Trophoblast cell (in vitro differentiated cells and primary cell): ENCODE results near the gene CDYL.
A peak's percentile ranks its signal among the peaks of the same experiment; 100 is the strongest.

Experiments
- DNase-seq, 2 donors: peaks; one replicate each; pipeline ENCODE4 v3.0.0-alpha.2; 2016
- H2AFZ ChIP-seq: 2 replicates; pipeline ENCODE4 v1.6.1; 2013; ENCODE audit warnings: low read length, moderate library complexity, mild to moderate bottlenecking; ENCODE audit not compliant: insufficient read depth, poor library complexity
- H2AK5ac ChIP-seq: 2 replicates; pipeline ENCODE4 v1.6.1; 2013; ENCODE audit warnings: mild to moderate bottlenecking, low read length
- H2BK120ac ChIP-seq: 2 replicates; pipeline ENCODE4 v1.6.1; 2013; ENCODE audit warnings: low read length, mild to moderate bottlenecking, moderate library complexity; ENCODE audit not compliant: insufficient read depth, poor library complexity
- H2BK12ac ChIP-seq: 2 replicates; pipeline ENCODE4 v1.6.1; 2013; ENCODE audit warnings: mild to moderate bottlenecking, low read length, moderate library complexity
- H2BK5ac ChIP-seq: 2 replicates; pipeline ENCODE4 v1.6.1; 2013; ENCODE audit warnings: low read length, low read depth, moderate library complexity, mild to moderate bottlenecking; ENCODE audit not compliant: poor library complexity
- H3K14ac ChIP-seq: 2 replicates; pipeline ENCODE4 v1.6.1; 2013; ENCODE audit warnings: mild to moderate bottlenecking, low read length
- H3K18ac ChIP-seq: 2 replicates; pipeline ENCODE4 v1.6.1; 2013; ENCODE audit warnings: mild to moderate bottlenecking, low read length
- H3K23ac ChIP-seq: 2 replicates; pipeline ENCODE4 v1.6.1; 2013; ENCODE audit warnings: low read length
- H3K27ac ChIP-seq: 2 replicates; pipeline ENCODE4 v1.5.1; 2013; ENCODE audit warnings: low read depth, mild to moderate bottlenecking, inconsistent platforms, low read length, moderate library complexity
- H3K27me3 ChIP-seq: 2 replicates; pipeline ENCODE4 v1.6.1; 2013; ENCODE audit warnings: inconsistent platforms, mild to moderate bottlenecking, low read length, moderate library complexity; ENCODE audit not compliant: insufficient read depth
- H3K36me3 ChIP-seq, 2 experiments: 1 replicate in 1 of 2; 2 replicates in 1 of 2; pipeline ENCODE4 v1.6.1; 2013; ENCODE audit warnings: low read length in 2 of 2, mild to moderate bottlenecking in 2 of 2, moderate library complexity in 1 of 2; ENCODE audit not compliant: insufficient read depth in 2 of 2, control insufficient read depth in 1 of 2
- H3K4ac ChIP-seq: 2 replicates; pipeline ENCODE4 v1.6.1; 2013; ENCODE audit warnings: low read depth, mild to moderate bottlenecking, low read length, moderate library complexity
- H3K4me1 ChIP-seq, 2 experiments: 1 replicate in 1 of 2; 2 replicates in 1 of 2; pipeline ENCODE4 v1.6.1; 2013; ENCODE audit warnings: low read length in 2 of 2, mild to moderate bottlenecking in 2 of 2, moderate library complexity in 1 of 2; ENCODE audit not compliant: insufficient read depth in 2 of 2, control insufficient read depth in 1 of 2
- H3K4me2 ChIP-seq: 2 replicates; pipeline ENCODE4 v1.6.1; 2013; ENCODE audit warnings: inconsistent platforms, mild to moderate bottlenecking, low read length, moderate library complexity
- H3K4me3 ChIP-seq: 2 replicates; pipeline ENCODE4 v1.5.1; 2013; ENCODE audit warnings: mild to moderate bottlenecking, low read depth, low read length, inconsistent platforms
- H3K79me1 ChIP-seq: one replicate; pipeline ENCODE4 v1.6.1; 2013; ENCODE audit warnings: low read length
- H3K79me2 ChIP-seq: 2 replicates; pipeline ENCODE4 v1.6.1; 2013; ENCODE audit warnings: low read length, mild to moderate bottlenecking; ENCODE audit not compliant: control insufficient read depth, insufficient read depth, poor library complexity
- H3K9ac ChIP-seq: 2 replicates; pipeline ENCODE4 v1.6.1; 2013; ENCODE audit warnings: mild to moderate bottlenecking, low read length
- H3K9me3 ChIP-seq: 2 replicates; pipeline ENCODE4 v1.6.1; 2013; ENCODE audit warnings: low read depth, mild to moderate bottlenecking, control low read depth, inconsistent platforms, low read length; ENCODE audit not compliant: insufficient read depth
- H4K12ac ChIP-seq: 2 replicates; pipeline ENCODE4 v1.6.1; 2013; ENCODE audit warnings: low read depth, mild to moderate bottlenecking, low read length, moderate library complexity
- H4K8ac ChIP-seq: 2 replicates; pipeline ENCODE4 v1.6.1; 2013; ENCODE audit warnings: low read depth, mild to moderate bottlenecking, low read length, moderate library complexity
- H4K91ac ChIP-seq: one replicate; pipeline ENCODE4 v1.6.1; 2013; ENCODE audit warnings: low read depth, mild to moderate bottlenecking, low read length, moderate library complexity
- WGBS: extraction: QIAGEN DNeasy Blood & Tissue Kit; methylation state at CpG from one replicate; pipeline ENCODE4 v1.1.7; 2013; ENCODE audit warnings: missing lambda C conversion rate; ENCODE audit not compliant: insufficient read length, insufficient coverage; ENCODE audit errors: extremely low coverage; 5-methylcytosine and 5-hydroxymethylcytosine counted together

Gene CDYL

DNA sequence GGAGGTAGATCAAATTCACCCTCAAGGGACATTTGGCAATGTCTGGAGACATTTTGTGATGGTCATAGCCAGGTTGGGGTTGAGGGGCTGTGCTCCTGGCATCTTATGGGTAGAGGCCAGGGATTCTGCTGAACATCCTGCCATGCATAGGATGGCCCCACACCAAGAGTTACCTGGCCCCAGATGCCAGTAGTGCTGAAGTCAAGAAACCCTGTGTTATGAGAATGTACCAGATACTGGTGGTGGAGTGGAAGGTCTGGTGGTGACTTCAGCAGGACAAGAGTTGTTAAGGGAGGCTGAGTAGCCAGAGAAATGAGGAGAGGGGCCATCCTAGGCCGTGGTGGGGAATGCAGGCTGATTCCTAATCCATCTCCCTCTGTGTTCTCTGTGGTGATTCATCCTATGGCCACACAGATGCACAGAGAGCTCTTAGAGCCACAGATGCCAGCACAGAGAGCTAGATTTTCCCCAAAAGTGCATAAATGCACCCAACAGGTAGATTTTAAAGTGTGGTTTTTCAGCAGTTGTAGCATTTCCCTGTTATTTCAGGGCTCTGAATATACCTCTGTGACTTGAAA, 43.6 kb downstream of the CDYL start:
- Histone ChIP-seq H3K4ac (peak overlapping the region; percentile 71), H2AFZ (no peak overlapping the region), H3K18ac (no peak overlapping the region), H3K36me3 (peaks cover 0 to 1% of the 10 kb centered on the region in 2 experiments), H3K23ac (no peak overlapping the region), H2BK5ac (no peak overlapping the region), H3K79me2 (peaks cover 19% of the 10 kb centered on the region), H3K79me1 (no peaks in the 10 kb centered on the region), H3K27me3 (no peaks in the 10 kb centered on the region), H3K9me3 (no peaks in the 10 kb centered on the region), H3K27ac (no peak overlapping the region), H4K8ac (no peak overlapping the region), H3K4me3 (no peak overlapping the region), H4K12ac (no peak overlapping the region), H3K9ac (no peak overlapping the region), H3K4me2 (no peak overlapping the region), H2AK5ac (no peak overlapping the region), H3K4me1 (peaks cover 3 to 6% of the 10 kb centered on the region in 2 experiments), H2BK120ac (no peak overlapping the region), H4K91ac (no peak overlapping the region), H3K14ac (no peak overlapping the region), H2BK12ac (no peak overlapping the region)
- WGBS: no CpG with 5 or more reads among the region's 1 CpG
- no peak for DNase-seq

DNA sequence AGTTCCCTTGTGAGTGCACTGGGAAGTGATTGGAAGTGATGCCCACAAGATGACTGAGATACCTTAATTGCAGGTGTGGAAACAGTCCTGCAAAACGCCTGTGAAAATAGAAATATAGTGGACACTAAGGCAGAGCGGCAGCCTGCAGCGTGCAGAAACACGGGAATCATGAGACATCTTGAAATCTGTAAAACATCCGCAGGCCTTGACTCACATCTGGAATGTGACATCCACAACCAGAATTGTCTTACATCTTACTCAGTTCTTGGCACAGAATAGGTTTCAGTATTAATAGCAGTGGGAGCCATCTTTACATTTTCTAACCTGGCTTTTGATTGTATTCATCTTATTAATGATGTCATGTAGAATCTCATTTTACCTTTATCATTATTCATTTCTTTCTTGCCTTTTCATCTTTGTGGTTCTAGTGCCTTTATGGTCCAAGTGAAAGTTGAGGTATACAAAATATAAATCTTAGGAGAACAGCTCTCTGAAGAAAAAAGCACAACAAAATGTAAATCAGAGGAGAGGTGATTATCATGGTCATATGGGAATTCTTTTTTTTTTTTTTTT, 44.6 kb downstream of the CDYL start:
- H3K18ac ChIP-seq: no peak overlapping the region
- H3K4me3 ChIP-seq: no peak overlapping the region
- H4K8ac ChIP-seq: no peak overlapping the region
- peak; percentile 36 to 72 for DNase-seq
- H2BK5ac ChIP-seq: no peak overlapping the region
- H4K91ac ChIP-seq: no peak overlapping the region
- H3K9ac ChIP-seq: no peak overlapping the region
- H2AFZ ChIP-seq: no peak overlapping the region
- H2BK12ac ChIP-seq: no peak overlapping the region
- peaks cover 3 to 6% of the 10 kb centered on the region in 2 experiments for H3K4me1 ChIP-seq
- WGBS: no CpG with 5 or more reads among the region's 5 CpGs
- peak overlapping the region; percentile 4 for H3K4ac ChIP-seq
- no peak overlapping the region for H2BK120ac ChIP-seq
- no peak overlapping the region for H4K12ac ChIP-seq
- H3K23ac ChIP-seq: no peak overlapping the region
- peaks cover 0 to 1% of the 10 kb centered on the region in 2 experiments for H3K36me3 ChIP-seq
- H3K14ac ChIP-seq: no peak overlapping the region
- no peak overlapping the region for H3K27ac ChIP-seq
- H3K79me1 ChIP-seq: no peaks in the 10 kb centered on the region
- H3K79me2 ChIP-seq: peaks cover 20% of the 10 kb centered on the region
- no peak overlapping the region for H2AK5ac ChIP-seq
- H3K27me3 ChIP-seq: no peaks in the 10 kb centered on the region
- H3K9me3 ChIP-seq: no peaks in the 10 kb centered on the region
- H3K4me2 ChIP-seq: no peak overlapping the region

DNA sequence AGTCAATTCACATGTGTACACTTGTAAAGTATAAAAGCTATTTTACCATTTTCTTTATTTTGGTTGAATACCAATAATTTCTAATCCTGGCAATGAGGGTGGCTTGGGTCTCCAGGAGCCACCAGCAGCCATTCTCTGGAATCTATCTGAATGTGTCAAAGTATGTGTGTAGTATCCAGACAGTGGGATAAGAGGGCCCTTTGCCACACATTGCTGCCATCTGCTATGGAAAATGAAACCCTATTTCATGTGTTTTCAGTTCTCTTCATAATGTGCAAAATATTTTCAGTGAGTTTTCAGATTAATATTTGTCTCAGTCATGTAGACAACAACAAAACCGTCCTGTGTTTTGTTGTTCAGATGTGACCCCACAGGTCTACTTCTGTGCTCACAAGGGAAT, 46.3 kb downstream of the CDYL start:
- Histone ChIP-seq H3K79me1 (no peaks in the 10 kb centered on the region), H3K23ac (no peak overlapping the region), H3K14ac (no peak overlapping the region), H4K12ac (no peak overlapping the region), H3K4me1 (peaks cover 3 to 4% of the 10 kb centered on the region in 2 experiments), H4K8ac (no peak overlapping the region), H2BK5ac (no peak overlapping the region), H2BK12ac (no peak overlapping the region), H3K4me3 (no peak overlapping the region), H4K91ac (no peak overlapping the region), H2AFZ (no peak overlapping the region), H3K27me3 (no peaks in the 10 kb centered on the region), H3K4ac (peak overlapping the region; percentile 8), H3K36me3 (peaks cover 0 to 1% of the 10 kb centered on the region in 2 experiments), H3K27ac (no peak overlapping the region), H2BK120ac (no peak overlapping the region), H2AK5ac (no peak overlapping the region), H3K4me2 (no peak overlapping the region), H3K9me3 (no peaks in the 10 kb centered on the region), H3K18ac (no peak overlapping the region), H3K79me2 (peaks cover 18% of the 10 kb centered on the region), H3K9ac (no peak overlapping the region)
- WGBS: no CpG with 5 or more reads among the region's 1 CpG
- peak; percentile 48 to 74 for DNase-seq

DNA sequence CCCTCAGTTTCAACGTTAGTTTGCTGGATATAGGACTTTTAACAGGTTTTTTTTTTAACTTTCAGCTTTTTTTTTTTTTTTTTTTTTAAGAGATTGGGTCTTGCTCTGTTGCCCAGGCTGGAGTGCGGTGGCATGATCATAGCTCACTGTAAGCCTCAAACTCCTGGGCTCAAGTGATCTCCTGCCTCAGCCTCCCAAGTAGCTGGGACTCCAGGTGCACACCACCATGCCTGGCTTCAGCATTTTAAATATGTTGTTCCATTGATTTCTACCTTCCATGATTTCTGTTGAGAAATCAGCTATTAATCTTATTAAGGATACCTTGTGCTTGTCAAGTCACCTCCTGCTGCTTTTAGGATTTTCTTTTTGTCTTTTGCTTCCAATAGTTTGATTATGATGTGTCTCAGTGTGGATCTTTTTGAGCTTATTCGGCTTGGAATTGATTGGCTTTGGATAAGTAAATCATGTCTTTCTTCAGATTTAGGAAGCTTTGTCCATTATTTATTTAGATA, 52.0 kb downstream of the CDYL start:
- Histone ChIP-seq H3K18ac (no peak overlapping the region), H3K9me3 (no peaks in the 10 kb centered on the region), H3K4me2 (no peak overlapping the region), H3K9ac (no peak overlapping the region), H3K4me1 (no peaks in the 10 kb centered on the region), H3K27me3 (no peaks in the 10 kb centered on the region), H2AFZ (no peak overlapping the region), H3K4me3 (no peak overlapping the region), H2BK120ac (no peak overlapping the region), H2BK5ac (no peak overlapping the region), H4K8ac (no peak overlapping the region), H4K12ac (no peak overlapping the region), H2AK5ac (no peak overlapping the region), H3K79me2 (peaks cover 12% of the 10 kb centered on the region), H3K36me3 (no peaks in the 10 kb centered on the region), H4K91ac (no peak overlapping the region), H3K27ac (no peak overlapping the region), H3K4ac (peak overlapping the region; percentile 89), H3K79me1 (no peaks in the 10 kb centered on the region), H2BK12ac (no peak overlapping the region), H3K23ac (no peak overlapping the region), H3K14ac (no peak overlapping the region)
- no CpG with 5 or more reads among the region's 3 CpGs for WGBS
- DNase-seq: no peak
